HG03520 (cell line): Measurements from ENCODE around the gene VSTM2L.

ENCODE experiments used
- ATAC-seq: cut with Tn5 transposase; IDR thresholded peaks from one replicate; pipeline ENCODE4 v1.9.1; 2021; ENCODE audit warnings: mild to moderate bottlenecking, moderate library complexity; ENCODE audit not compliant: unreplicated experiment

The VSTM2L gene

DNA sequence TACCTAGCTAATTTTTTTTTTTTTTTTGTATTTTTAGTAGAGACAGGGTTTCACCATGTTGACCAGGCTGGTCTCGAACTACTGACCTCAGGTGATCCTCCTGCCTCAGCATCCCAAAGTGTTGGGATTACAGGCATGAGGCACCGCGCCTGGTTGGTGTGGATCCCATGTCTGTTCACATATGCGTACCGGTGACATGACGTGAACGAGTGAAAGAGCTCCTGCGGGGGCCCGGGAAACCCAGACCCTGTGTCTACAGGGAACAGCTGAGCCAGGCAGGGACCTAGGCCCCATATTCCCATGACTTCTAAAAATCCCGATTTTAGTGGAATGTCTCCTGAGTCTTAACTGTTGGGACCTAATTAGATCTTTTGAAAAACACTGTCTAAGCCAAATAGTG, 33.1 kb downstream of the VSTM2L start:
- ATAC-seq, result no peak

DNA sequence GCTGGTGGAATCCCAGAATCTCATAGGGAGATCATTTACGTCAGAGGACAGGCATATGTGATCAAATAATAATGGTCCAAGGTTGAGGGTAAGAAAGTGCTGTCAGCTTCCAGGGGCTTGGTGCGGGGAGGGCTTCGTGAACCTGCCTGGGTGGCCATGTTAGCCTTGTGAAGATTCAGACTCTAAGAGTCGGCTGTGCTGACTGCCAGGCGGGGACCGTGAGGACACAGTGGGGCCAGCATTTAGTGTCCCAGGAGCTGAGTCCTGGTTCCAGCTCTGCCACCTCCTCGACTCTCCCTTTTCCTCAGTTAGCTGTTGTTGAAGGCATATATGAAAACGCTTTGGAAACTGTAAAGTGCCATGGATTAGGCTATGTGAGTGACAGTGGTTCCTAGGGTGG, 33.5 kb downstream of the VSTM2L start:
- no peak for ATAC-seq

DNA sequence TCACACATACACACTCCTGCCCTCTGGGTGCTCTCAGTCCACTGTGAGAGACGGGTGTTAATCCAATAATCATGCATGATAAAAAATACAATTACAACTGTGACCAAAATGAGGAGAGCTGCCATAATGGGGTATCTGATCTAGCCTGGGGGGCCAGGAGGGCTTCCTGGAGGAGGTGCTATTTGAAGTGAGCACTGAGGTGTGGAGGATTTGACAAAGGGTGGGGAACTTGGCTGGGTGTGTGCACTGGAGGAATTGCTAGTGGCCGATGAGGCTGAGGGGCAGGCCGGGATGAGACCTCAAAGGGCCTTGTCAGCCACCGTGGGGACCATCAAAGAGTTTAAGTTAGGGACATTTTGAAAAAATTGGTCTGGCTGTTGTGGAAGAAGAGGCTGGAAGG, 34.8 kb downstream of the VSTM2L start:
- ATAC-seq, result no peak

DNA sequence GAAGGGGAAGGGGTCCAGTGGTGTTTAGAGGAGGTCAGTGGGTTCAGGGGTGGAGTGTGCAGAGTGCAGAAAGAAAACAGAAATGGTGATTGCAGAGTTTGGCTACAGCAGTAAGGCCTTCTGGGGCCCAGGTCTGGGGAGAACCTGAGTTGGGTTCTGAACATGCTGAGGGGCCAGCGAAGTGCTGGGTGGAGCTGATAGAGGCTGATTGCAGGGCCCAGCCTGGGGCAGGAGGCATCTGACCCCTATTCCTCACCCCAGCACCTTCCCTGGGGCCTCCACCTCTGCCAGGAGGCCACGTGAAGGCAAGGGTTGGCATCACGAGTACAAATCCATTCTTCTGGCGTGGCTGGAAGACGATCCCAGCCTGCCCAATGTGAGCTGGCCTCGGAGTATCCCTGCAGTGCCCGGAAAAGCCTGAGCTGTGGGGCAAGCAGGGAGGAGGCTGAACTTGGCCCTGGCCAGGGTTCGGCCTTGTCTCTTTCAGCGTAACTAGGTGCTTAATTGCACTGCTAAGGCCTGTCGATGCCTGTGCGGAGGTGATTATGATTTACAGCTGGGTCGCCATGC, 35.3 kb downstream of the VSTM2L start:
- ATAC-seq, result no peak

DNA sequence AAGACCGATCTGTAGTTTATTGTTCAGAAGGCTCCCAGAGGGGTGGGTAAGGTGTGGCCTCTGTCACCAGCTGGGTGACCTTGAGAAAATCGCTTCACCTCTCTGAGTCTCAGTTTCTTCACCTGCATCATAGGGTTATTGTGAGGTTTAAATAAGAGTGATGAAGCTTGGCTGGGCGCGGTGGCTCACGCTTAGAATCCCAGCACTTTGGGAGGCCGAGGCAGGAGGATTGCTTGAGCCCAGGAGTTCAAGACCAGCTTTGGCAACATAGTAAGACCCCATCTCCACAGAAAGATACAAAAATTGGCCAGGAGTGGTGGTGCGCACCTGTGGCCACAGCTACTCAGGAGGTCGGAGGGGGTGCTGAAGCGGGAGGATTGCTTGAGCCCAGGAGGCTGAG, 36.0 kb downstream of the VSTM2L start:
- ATAC-seq, result no peak

DNA sequence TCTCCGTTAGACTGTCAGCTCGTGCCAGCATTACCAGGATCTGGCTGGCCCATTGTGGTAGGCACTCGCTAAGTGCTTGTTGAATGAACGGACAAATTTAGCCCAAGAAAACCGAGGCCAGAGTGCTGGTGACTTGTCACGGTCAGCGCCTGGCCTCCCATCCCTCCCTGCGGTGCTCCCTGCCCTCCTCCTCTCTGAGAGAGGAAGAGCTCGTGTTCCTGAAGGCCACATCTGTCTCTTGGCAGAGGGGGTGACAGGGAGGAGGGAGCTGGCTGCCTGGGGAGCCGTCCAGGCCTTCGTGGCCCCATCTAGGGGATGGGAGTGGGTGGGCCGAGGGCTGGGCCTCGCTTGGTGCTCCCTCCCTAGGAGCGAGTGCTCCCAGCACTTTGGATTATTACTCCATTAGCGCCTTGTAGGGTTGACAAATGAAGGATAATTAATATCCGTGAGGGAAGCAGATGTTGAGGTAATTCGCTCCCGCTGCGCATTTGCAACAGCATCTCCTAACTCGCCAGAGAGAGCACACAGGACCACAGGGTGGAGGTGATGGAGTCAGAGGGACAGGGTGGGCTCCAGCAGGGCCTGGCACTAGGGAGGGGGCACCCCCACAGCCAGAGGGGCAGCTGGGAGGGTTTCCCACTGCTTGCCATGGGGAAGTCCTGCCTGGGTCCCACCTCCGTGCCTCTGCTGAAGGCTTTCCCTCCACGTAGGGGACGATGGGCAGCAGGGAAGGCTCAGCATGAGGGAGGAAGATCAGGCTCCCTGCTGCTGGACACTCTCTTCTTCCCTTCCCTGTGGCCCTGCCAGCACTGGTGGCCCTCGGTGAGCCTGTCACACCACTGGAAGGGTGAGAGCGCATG, 37.0 kb downstream of the VSTM2L start:
- no peak for ATAC-seq

DNA sequence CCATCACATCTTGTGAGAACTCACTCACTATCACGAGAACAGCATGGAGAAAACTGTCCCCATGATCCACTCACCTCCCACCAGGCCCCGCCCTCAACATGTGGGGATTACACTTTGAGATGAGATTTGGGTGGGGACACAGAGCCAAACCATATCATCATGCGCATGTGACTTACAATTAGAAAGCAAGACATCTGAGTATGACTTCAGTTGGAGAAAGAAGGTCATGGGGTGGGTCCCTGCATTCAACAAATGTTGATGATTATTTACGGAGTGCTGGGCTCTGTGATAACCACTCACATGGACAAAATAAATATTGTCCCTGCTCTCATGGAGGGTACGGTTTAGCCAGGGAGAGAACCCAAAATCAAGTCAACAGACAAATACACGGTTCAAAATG, 37.9 kb downstream of the VSTM2L start:
- no peak for ATAC-seq

DNA sequence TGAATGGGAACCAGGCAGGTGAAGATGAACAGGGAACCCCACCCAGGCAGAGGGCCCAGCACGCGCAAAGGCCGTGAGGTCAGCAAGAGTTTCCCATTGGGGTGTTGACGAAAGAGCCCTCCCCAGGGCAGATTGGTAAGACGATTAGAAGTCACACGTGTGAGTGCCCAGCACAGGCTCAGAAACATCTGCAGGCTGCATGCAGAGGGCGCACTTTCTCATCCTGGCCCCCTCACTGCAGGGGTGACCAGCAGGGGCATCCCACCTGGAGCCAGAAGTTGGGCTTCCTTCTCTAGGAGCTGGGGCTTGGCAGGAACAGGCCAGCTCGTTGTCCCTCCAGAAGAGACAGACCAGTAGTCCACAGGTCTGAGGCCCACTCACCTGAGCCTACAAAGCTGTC, 38.4 kb downstream of the VSTM2L start:
- ATAC-seq, result no peak

DNA sequence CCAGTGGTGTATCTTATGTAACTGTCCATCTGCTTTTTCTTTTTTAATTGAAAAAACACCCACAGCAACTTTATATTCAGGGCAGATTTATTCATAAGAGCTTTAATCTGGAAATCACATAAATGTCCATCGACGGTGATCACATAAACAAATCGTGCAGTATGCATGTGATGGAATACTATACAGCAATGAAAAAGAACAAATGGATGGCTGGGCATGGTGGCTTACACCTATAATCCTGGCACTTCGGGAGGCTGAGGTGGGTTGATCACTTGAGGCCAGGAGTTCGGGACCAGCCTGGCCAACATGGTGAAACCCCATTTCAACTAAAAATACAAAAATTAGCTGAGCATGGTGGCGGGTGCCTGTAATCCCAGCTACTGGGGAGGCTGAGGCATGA, 39.1 kb downstream of the VSTM2L start:
- ATAC-seq, result no peak

DNA sequence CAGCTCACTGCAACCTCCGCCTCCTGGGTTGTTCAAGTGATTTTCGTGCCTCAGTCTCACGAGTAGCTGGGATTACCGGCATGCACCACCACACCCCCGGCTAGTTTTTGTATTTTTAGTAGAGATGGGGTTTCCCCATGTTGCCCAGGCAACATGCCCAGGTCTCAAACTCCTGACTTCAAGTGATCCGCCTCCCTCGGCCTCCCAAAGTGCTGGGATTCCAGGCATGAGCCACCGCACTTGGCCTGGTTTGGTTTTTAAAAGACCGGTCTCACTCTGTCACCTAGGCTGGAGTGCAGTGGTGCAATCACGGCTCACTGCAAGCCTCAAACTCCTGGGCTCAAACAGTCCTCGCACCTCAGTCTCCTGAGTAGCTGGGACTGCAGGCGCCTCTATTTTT, 40.1 kb downstream of the VSTM2L start:
- ATAC-seq, result no peak

DNA sequence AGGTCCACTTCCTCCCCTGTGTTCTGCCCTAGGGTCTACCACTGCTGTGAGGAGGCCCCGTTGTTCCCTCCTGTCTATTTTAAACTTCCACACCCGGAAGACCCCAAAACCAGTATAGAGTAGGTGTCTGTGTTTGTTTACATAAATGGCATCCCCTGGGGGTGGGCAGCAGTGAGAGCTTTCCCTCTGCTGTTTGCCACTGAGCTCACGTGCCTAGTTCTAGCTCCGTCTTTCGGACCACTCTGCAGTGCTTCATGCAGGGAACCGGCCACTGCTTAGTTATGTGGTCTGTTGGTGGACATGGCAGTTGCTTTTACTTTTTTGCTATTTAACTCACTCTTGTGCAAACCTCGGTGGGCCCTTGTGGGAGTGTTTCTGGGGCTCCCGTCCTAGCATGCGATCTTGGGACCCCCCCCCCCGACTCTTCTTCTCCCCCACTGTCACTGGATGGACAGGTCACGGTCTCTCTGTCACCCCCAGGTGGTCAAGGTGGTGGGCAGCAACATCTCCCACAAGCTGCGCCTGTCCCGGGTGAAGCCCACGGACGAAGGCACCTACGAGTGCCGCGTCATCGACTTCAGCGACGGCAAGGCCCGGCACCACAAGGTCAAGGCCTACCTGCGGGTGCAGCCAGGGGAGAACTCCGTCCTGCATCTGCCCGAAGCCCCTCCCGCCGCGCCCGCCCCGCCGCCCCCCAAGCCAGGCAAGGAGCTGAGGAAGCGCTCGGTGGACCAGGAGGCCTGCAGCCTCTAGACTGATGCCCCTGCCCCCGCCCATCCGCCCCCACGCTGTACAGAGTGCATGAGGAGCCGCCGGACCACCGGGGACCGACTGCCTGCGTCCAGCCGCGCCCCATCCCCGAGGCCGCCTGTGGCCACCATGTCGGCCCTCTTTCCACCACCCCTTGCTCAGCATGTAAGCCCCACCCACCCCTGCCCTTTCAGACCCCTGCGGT, 40.9 kb downstream of the VSTM2L start:
- ATAC-seq, result no peak

DNA sequence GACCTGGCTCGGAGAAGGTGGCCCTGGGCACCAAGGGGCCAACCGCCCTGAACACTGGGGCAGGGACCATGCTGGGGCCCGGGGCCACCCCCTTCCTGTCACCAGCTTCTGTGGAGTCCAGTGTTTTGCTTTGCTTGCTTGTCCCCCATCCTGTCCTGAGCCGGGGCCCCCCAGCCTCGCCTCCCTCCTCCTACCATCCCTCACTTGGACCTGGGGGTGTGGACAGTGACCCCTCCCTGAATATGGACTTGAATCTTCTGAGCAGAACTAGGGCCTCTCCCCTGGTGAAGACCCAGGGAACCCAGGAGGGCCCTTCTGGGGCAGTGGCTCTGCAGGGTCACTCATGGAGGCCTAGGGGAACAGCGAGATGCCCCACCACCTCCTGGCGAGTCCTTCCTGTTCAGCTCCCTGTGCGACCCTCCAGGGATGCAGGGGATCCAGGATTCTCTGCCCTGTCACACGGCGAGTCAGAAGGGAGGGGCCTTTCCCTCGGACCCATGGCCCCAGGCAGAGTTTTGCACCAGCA, 41.6 kb downstream of the VSTM2L start:
- no peak for ATAC-seq

DNA sequence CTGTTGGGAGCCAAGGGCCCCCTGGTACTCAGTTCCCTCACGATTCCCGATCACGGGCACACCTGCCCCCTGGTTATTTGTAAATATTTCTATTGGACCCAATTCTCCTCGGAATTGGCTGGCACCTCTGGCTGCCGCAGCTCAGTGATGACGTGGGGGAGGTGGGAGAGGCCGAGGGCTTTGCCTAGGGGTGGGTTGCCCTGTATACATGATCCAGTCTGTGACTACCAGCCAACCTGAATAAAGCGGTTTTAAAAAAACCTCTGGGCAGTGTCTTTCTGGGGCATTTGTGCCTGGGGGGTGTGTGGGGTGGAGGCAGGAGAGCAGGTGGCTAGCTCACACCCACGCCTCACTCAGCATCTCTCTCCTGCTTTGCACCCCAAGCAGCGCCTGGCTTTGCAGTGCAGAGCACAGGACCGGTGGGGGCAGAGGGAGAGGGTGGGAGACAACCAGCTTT, 42.2 kb downstream of the VSTM2L start:
- ATAC-seq, result no peak

DNA sequence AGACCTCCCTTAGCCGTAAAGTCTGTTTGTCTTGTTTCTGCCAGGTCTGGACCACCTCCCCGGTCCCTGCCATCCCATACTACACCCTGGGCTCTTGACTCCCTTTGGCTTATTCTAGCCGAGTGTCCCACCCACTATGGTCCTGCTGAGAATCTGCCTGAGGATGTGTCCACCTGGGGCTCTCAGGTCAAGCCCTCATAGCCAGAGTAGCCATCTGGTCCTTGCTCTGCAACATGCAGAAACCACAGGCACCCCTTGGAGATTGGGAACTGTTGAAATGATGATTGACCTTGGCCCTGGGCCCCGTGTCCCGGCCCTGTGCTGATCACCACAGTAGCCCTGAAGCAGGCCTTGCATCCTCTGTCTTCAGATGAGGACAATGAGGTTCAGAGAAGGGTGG, 44.0 kb downstream of the VSTM2L start:
- no peak for ATAC-seq

DNA sequence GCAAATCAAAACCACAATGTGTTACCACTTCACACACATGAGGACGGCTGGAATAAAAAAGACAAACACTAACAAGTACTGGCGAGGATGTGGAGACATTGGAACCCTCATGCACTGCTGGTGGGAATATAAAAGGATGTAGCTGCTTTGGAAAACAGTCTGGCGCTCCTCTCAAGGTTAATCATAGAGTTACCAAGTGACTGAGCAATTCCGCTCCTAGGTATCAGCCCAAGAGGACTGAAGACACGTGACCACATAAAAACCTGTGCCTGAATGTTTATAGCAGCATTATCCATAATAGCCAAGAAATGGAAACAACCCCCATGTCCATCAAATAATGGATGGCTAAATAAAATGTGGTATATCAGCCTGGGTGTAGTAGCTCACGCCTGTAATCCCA, 45.0 kb downstream of the VSTM2L start:
- no peak for ATAC-seq

DNA sequence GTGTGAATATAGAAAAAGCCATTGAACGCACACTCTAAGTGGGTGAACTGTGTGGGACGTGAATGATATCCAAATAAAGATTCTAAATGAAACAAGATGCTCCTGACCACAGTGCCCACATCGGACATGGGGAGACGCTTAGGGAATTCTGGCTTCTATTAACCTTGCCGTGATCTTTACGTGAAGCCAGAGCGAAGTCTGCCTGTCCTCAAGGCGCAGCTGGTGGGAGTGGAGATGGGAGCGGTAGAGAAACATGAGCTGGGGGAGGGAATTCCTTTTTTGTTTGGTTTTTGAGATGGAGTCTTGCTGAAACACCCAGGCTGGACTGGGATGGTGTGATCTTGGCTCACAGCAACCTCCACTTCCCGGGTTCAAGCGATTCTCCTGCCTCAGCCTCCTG, 46.0 kb downstream of the VSTM2L start:
- ATAC-seq, result no peak

DNA sequence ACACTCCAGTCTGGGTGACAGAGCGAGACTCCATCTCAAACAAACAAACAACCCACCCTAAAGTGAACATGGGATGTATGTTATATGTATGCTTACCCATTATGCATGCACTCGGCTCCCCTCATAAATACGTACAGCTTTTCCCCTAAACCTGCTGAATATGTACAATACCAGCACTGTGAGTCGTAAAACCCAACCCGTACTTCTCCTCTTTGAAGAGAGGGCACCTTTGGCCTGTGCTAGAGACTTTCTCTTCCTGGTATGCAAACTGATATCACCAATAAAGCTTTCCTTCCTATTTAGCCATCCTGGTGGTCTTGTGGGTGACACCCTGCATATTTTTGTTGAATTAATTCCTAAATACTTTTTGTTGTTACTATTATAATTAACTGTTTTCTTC, 51.3 kb downstream of the VSTM2L start:
- ATAC-seq, result no peak

DNA sequence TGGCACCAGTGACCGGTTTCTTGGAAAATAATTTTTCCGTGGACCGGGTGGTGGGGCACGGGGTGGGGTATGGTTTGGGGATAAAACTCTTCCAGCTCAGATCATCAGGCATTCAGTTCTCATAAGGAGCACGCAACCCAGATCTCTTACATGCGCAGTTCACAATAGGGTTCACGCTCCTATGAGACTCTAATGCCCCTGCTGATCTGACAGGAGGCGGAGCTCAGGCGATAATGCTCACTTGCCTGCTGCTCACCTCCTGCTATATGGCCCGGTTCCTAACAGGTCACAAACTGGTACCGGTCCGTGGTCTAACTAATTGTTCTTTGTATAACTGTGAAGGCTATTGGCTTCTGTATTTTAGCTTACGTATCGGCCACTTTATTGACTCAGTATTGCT, 51.7 kb downstream of the VSTM2L start:
- ATAC-seq, result no peak

DNA sequence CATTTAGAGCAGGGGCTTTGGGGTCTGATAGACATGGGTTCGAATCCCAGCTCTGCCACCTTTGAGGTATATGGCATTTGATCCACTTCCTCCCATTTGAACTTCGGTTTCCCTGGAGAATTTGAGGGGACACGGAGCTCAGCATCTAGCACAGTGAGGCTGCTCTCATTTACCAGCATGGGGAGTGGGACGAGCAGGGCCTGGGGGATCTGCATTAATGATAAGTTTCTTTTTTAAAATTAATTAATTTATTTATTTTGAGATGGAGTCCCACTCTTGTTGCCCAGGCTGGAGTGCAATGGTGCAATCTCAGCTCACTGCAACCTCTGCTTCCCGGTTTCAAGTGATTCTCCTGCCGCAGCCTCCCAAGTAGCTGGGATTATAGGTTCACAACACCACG, 52.6 kb downstream of the VSTM2L start:
- no peak for ATAC-seq

DNA sequence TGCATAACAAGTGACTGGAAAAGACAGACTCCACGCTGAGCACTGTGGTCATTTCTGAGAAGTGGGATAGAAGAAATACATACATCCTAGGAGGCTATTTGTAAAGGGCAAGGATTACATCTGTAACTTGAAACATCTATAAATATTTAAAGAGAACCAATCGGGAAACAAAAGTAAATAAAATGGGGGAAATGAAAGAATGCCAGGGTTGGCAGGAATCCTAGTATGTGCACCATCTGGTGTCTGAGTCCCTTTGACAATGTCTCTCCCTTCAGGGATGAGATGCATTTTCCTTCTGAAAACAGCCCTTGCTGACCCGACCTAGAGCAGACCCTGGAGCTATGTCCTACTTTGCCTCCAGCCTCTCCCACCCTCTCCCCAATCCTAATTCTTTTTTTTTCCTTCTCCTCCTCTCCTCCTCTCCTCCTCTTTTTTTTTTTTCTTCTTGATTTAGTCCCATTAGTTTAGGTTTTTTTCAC, 53.2 kb downstream of the VSTM2L start:
- no peak for ATAC-seq

DNA sequence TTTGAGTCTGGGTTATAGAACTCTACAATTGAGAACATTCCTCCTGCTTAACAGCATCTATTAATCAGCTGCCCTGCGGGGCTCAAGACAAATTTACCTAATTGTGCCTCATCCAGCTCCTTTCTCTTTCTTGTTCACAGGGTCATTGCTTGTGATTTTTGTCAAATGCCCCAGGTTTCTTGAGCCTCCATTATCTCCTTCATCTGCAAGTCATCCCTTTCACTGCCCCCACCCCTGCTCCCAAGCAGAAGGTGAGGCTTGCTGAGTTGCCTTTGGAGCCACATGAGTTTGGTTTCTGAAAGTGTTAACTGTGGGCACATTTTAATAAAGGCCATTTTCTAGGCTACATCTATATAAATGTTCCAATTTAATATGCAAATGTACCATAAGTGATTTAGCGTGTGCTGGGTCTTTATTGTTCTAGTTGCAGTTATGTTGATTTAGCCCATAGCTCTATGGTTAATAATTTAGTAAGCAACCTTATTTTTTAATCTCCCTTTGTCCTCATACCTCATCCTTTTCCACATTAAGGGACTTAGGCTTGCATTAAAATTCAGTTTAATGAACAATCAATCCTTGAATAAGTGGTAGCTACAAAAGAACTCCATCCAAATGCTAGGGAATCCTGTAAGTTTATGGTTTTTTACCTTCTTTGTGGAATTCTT, 56.1 kb downstream of the VSTM2L start:
- no peak for ATAC-seq
